GM20000 (cell line): Measurements from ENCODE around the gene HORMAD2.

Source experiments
- DNase-seq: peaks from one replicate; pipeline ENCODE4 v3.0.0; 2012; ENCODE audit warnings: low spot score
- TF ChIP-seq, protein P1 (sequence below): IDR thresholded peaks from 2 replicates; pipeline ENCODE4 v1.5.1; 2012; ENCODE audit warnings: mild to moderate bottlenecking, control low read depth; ENCODE audit errors: extremely low read depth, missing control alignments

Gene HORMAD2

GRCh38 chr22:30105483-30105882, 25.2 kb downstream of the HORMAD2 start:
- no peak for DNase-seq
- TF ChIP-seq, protein P1, sequence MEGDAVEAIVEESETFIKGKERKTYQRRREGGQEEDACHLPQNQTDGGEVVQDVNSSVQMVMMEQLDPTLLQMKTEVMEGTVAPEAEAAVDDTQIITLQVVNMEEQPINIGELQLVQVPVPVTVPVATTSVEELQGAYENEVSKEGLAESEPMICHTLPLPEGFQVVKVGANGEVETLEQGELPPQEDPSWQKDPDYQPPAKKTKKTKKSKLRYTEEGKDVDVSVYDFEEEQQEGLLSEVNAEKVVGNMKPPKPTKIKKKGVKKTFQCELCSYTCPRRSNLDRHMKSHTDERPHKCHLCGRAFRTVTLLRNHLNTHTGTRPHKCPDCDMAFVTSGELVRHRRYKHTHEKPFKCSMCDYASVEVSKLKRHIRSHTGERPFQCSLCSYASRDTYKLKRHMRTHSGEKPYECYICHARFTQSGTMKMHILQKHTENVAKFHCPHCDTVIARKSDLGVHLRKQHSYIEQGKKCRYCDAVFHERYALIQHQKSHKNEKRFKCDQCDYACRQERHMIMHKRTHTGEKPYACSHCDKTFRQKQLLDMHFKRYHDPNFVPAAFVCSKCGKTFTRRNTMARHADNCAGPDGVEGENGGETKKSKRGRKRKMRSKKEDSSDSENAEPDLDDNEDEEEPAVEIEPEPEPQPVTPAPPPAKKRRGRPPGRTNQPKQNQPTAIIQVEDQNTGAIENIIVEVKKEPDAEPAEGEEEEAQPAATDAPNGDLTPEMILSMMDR, result no peak

DNA sequence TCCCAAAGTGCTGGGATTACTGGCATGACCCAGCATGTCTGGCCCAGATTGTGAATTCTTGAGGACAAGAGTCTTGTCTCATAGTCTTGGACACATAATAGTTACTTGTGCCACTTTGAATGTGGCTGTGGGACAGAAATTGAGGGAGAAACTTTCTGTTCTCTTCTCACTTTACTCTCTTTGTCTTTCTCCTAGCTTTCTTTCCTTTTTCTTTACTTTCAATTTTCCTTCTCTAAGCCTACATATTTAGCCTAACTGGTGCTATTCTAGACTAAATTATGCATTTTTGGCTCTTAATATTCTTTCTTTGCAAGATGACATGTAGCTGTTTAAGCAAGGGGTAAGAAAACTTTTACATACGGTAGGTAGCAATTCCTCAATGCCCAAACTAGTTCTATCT, 33.2 kb downstream of the HORMAD2 start:
- TF ChIP-seq, protein P1, result no peak
- DNase-seq, result no peak

DNA sequence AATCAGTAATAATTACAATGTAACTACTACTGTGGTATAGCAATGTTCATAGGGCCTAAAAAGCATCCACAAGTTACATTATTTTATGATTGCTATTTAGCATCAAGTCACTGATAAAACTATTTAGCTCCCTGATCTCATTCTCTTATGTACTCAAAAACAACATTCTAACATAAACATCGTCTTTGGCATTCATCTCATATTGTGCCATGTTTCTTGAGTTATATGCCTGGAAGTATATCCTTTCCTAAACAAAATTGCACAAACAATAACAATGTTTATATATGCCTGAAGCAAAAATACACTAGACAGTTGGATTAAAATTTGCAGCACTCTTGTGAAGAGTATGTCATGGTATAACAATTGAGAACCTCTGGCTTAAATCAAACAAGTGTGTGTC, 34.1 kb downstream of the HORMAD2 start:
- no peak for DNase-seq
- TF ChIP-seq, protein P1, result no peak

DNA sequence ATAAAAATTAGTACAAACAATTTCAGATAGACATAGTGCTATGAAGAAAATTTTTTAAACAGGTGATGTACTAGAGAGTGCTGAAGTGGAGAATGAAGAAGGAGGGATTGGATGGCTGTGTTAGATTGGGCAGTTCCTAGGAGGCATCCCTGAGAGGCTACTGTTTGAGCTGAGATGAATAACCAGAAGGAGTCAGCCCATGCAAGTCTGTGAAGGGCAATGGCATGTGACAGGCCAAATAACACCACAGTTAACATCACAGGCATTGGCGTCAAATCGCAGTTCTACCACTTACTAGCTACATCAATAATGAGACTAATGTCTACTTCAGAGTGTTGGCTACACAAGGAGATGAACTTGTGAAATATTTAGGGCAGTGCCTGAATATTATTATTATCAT, 35.4 kb downstream of the HORMAD2 start:
- TF ChIP-seq, protein P1, result no peak
- DNase-seq, result no peak

GRCh38 chr22:30116362-30117117, 36.3 kb downstream of the HORMAD2 start:
- TF ChIP-seq, protein P1, result no peak

GRCh38 chr22:30117256-30117655, 37.0 kb downstream of the HORMAD2 start:
- DNase-seq, result no peak
- TF ChIP-seq, protein P1, result no peak

More at GRCh38 chr22:30116362-30117117, 36.3 kb downstream of the HORMAD2 start:
- DNase-seq, result no peak

- TF ChIP-seq, protein P1, result no peak
- no peak for DNase-seq
Measured at GRCh38 chr22:30118291-30118690, 38.0 kb downstream of the HORMAD2 start.
